Measurements from ENCODE around the gene DUOX1. TPM values are rescaled to one million over a fixed set of nuclear protein-coding genes. Genes with fewer than 3 reads are reported as not detected.
A peak's percentile ranks its signal among the peaks of the same experiment; 100 is the strongest.
"Not testable (repeated sequence)": the region's sequence is repeated elsewhere in the genome, so short reads cannot be mapped to it uniquely, and the experiment has no call there.

DUOX1 gene
- polyA plus RNA-seq, 3 donors = 0.22 TPM; not detected in 2

GRCh38 chr15:45134682-45135604 is 5.1 kb downstream of the DUOX1 start:
- H3K4me3 ChIP-seq (replicated peaks in 1 of 3; ENCODE audit: low read depth in 2 of 3, low read length in 3 of 3) = peak overlapping the region in 1 of 3 experiments; percentile 30

GRCh38 chr15:45135705-45136377 is 6.0 kb downstream of the DUOX1 start:
- H3K27ac Mint-ChIP-seq; H3K36me3 ChIP-seq (replicated peaks in 1 of 2; ENCODE audit: control insufficient read depth in 1 of 2, insufficient read depth in 2 of 2, low read length in 2 of 2); H3K4me1 ChIP-seq (ENCODE audit: control insufficient read depth in 1 of 2, insufficient read depth in 2 of 2, low read length in 2 of 2); H2AFZ ChIP-seq (ENCODE audit: insufficient read depth, low read depth, low read length, poor library complexity, severe bottlenecking); H3K79me2 ChIP-seq (ENCODE audit: insufficient read depth, low read length); H3K4me2 ChIP-seq (replicated peaks; ENCODE audit: extremely low read depth, low read length, poor library complexity, severe bottlenecking); H3K36me3 Mint-ChIP-seq; DNase-seq; H4K20me1 ChIP-seq (ENCODE audit: insufficient read depth, low read length); H3K4me1 Mint-ChIP-seq; H3K4me3 ChIP-seq (replicated peaks in 1 of 3; ENCODE audit: low read depth in 2 of 3, low read length in 3 of 3); H3K9ac ChIP-seq (ENCODE audit: insufficient read depth, low read length, poor library complexity, severe bottlenecking); H3K27ac ChIP-seq (ENCODE audit: low read depth in 1 of 2, low read length in 2 of 2); intact Hi-C loops (cut with micrococcal nuclease): not testable (repeated sequence)
- H3K27me3 ChIP-seq (ENCODE audit: control insufficient read depth in 2 of 2, insufficient read depth in 2 of 2, low read length in 2 of 2) = peaks cover 35 to 59% of the 10 kb centered on the region in 2 donors
- WGBS (ENCODE audit: insufficient coverage) = 25% methylated on average over 2 of the region's 37 CpGs
- H3K4me3 Mint-ChIP-seq = peak overlapping the region in 1 of 2 donors; percentile 60
- peaks cover 0 to 17% of the 10 kb centered on the region in 2 donors for H3K9me3 ChIP-seq (replicated peaks in 1 of 2; ENCODE audit: control insufficient read depth in 1 of 2, insufficient read depth in 1 of 2, low read length in 2 of 2)
- peaks cover 55 to 70% (median 60%) of the 10 kb centered on the region in 3 donors for H3K27me3 Mint-ChIP-seq (ENCODE audit: low read depth in 3 of 3)
- peaks cover 0 to 12% (median 3%) of the 10 kb centered on the region in 7 donors for H3K9me3 Mint-ChIP-seq

More at GRCh38 chr15:45134682-45135604, 5.1 kb downstream of the DUOX1 start:
- Histone ChIP-seq H3K4me2 (replicated peaks; ENCODE audit: extremely low read depth, low read length, poor library complexity, severe bottlenecking) (peak overlapping the region; percentile 26), H3K27ac (ENCODE audit: low read depth in 1 of 2, low read length in 2 of 2) (no peak overlapping the region), H2AFZ (ENCODE audit: insufficient read depth, low read depth, low read length, poor library complexity, severe bottlenecking) (no peak overlapping the region), H3K36me3 (replicated peaks in 1 of 2; ENCODE audit: control insufficient read depth in 1 of 2, insufficient read depth in 2 of 2, low read length in 2 of 2) (no peaks in the 10 kb centered on the region), H3K79me2 (ENCODE audit: insufficient read depth, low read length) (no peaks in the 10 kb centered on the region), H3K4me1 (ENCODE audit: control insufficient read depth in 1 of 2, insufficient read depth in 2 of 2, low read length in 2 of 2) (peaks cover 0 to 5% of the 10 kb centered on the region in 2 donors), H4K20me1 (ENCODE audit: insufficient read depth, low read length) (no peaks in the 10 kb centered on the region), H3K27me3 (ENCODE audit: control insufficient read depth in 2 of 2, insufficient read depth in 2 of 2, low read length in 2 of 2) (peaks cover 39 to 68% of the 10 kb centered on the region in 2 donors), H3K9me3 (replicated peaks in 1 of 2; ENCODE audit: control insufficient read depth in 1 of 2, insufficient read depth in 1 of 2, low read length in 2 of 2) (peaks cover 0 to 17% of the 10 kb centered on the region in 2 donors), H3K9ac (ENCODE audit: insufficient read depth, low read length, poor library complexity, severe bottlenecking) (no peak overlapping the region)
- Mint-ChIP-seq H3K27ac (peak overlapping the region in 1 of 7 donors; percentile 59), H3K4me3 (peak overlapping the region; percentile 47 to 82), H3K4me1 (peaks cover 10% of the 10 kb centered on the region), H3K36me3 (no peaks in the 10 kb centered on the region), H3K9me3 (peaks cover 0 to 12% (median 3%) of the 10 kb centered on the region in 7 donors), H3K27me3 (ENCODE audit: low read depth in 3 of 3) (peaks cover 62 to 79% (median 68%) of the 10 kb centered on the region in 3 donors)
- DNase-seq = peak in 1 of 3 donors; percentile 25
- peak; percentile 26 for TF ChIP-seq CTCF (IDR thresholded peaks at IDR 0.05)
- intact Hi-C loops (cut with micrococcal nuclease) = no loop called here
- WGBS (ENCODE audit: insufficient coverage) = 8% methylated on average over 47 of the region's 57 CpGs

Data from CD14-positive monocyte (primary cell).